ENCODE data around the gene ZNF649. TPM values are rescaled to one million over a fixed set of nuclear protein-coding genes. Genes with fewer than 3 reads are reported as not detected.

Gene ZNF649
- total RNA-seq, 1 experiment from 2014 or later, result 11.5 TPM

GRCh38 chr19:51887522-51888498 lies 17.0 kb downstream of the ZNF649 start, which contains the start of gene ZNF577:
Gene ZNF577 (minus strand): TSS chr19:51887951. CDS start chr19:51880382, 7,569 bp downstream.
- peak; percentile 92 for DNase-seq (ENCODE audit: low spot score)

GRCh38 chr19:51884713-51885112 lies 20.1 kb downstream of the ZNF649 start:
- DNase-seq (ENCODE audit: low spot score), result no peak

DNA sequence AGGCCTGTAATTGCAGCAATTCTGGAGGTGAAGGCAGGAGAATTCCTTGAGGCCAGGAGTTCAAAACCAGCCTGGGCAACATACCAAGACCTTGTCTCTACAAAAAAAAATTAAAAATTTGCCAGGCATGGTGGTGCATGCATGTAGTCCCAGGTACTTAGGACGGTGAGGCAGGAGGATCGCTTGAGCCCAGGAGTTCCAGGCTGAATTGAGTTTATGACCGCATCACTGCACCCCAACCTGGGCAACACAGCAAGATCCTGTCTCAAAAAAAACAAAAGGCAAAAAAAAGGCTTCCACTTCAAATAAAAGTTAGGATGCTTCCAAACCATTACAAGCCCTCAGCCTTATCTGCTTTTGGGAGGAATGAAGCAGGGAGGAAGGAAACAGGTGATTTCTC lies 22.3 kb downstream of the ZNF649 start:
- no peak for DNase-seq (ENCODE audit: low spot score)

DNA sequence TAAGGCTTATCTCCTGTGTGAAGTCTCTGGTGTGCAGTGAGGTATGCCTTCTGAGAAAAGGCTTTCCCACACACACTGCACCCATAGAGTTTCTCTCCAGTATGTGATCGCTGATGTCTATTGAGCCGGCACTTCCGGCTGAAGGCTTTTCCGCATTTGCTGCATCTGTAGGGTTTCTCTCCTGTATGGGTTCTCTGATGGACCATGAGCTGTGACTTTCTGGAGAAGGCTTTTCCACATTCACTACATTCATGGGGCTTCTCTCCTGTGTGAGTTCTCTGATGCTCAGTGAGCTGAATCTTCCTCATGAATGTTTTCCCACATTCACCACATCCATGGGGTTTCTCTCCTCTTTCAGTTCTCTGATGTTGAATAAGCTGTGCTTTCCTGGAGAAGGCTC lies 31.7 kb downstream of the ZNF649 start:
- no peak for DNase-seq (ENCODE audit: low spot score)

- DNase-seq (ENCODE audit: low spot score), result no peak
These were observed 42.8 kb downstream of the ZNF649 start for GRCh38 chr19:51861870-51862622.

Other genes starting within 250 kb of the ZNF649 start
- 4.2 and 8.2 TPM in 2 replicates for gene SPACA6, start 211.7 kb downstream of the ZNF649 start, total RNA-seq (2014; rRNA removed; shearing (Covaris generic))
- not detected in 2 replicates for gene HAS1, start 181.0 kb downstream of the ZNF649 start, total RNA-seq (2014; rRNA removed; shearing (Covaris generic))
- gene FPR1, start 153.1 kb downstream of the ZNF649 start, total RNA-seq (2014; rRNA removed; shearing (Covaris generic)), result 2.5 and 3.0 TPM in 2 replicates
- gene FPR2, start 143.8 kb downstream of the ZNF649 start, total RNA-seq (2014; rRNA removed; shearing (Covaris generic)), result 0.23 TPM in 1 of 2 replicates, not detected in the other
- gene FPR3, start 109.9 kb downstream of the ZNF649 start, total RNA-seq (2014; rRNA removed; shearing (Covaris generic)), result 0.62 and 0.64 TPM in 2 replicates
- 4.0 and 5.1 TPM in 2 replicates for gene ZNF577, start 17.1 kb downstream of the ZNF649 start, total RNA-seq (2014; rRNA removed; shearing (Covaris generic))
- 2.5 and 9.3 TPM in 2 replicates for gene ZNF613, start 22.5 kb upstream of the ZNF649 start, total RNA-seq (2014; rRNA removed; shearing (Covaris generic))
- 5.7 and 7.1 TPM in 2 replicates for gene ZNF350, start 81.8 kb upstream of the ZNF649 start, total RNA-seq (2014; rRNA removed; shearing (Covaris generic))
- gene ZNF615, start 103.2 kb upstream of the ZNF649 start, total RNA-seq (2014; rRNA removed; shearing (Covaris generic)), result 12.0 and 14.8 TPM in 2 replicates
- gene ZNF614, start 123.4 kb upstream of the ZNF649 start, total RNA-seq (2014; rRNA removed; shearing (Covaris generic)), result 12.3 and 17.3 TPM in 2 replicates
- gene ZNF432, start 143.8 kb upstream of the ZNF649 start, total RNA-seq (2014; rRNA removed; shearing (Covaris generic)), result 6.2 and 7.6 TPM in 2 replicates
- 18.1 and 22.0 TPM in 2 replicates for gene ZNF841, start 190.7 kb upstream of the ZNF649 start, total RNA-seq (2014; rRNA removed; shearing (Covaris generic))
- gene ZNF616, start 234.9 kb upstream of the ZNF649 start, total RNA-seq (2014; rRNA removed; shearing (Covaris generic)), result 12.4 and 14.0 TPM in 2 replicates